Chondrocyte (in vitro differentiated cells): ENCODE measurements around the gene KDM4B. TPM values are rescaled to one million over a fixed set of nuclear protein-coding genes. Genes with fewer than 3 reads are reported as not detected.
A peak's percentile ranks its signal among the peaks of the same experiment; 100 is the strongest.
"Not testable (repeated sequence)": the region's sequence is repeated elsewhere in the genome, so short reads cannot be mapped to it uniquely, and the experiment has no call there.

Experiments used
- DNase-seq: peaks from one replicate; pipeline ENCODE4 v3.0.0; 2021; ENCODE audit warnings: mixed read lengths, low spot score
- H3K27ac Mint-ChIP-seq: one replicate; pipeline ENCODE4 v1.8.0; 2021; ENCODE audit warnings: mild to moderate bottlenecking, moderate library complexity, mixed read lengths; ENCODE audit not compliant: unreplicated experiment
- H3K27me3 Mint-ChIP-seq: 2 replicates; pipeline ENCODE4 v1.8.0; 2021; ENCODE audit warnings: low read depth, mixed read lengths
- H3K36me3 Mint-ChIP-seq: 2 replicates; pipeline ENCODE4 v1.8.0; 2021; ENCODE audit warnings: low read depth, mixed read lengths
- H3K4me1 Mint-ChIP-seq: 2 replicates; pipeline ENCODE4 v1.8.0; 2021; ENCODE audit warnings: low read depth, mild to moderate bottlenecking, mixed read lengths
- H3K4me3 Mint-ChIP-seq: one replicate; pipeline ENCODE4 v1.8.0; 2021; ENCODE audit warnings: mild to moderate bottlenecking, moderate library complexity, mixed read lengths; ENCODE audit not compliant: unreplicated experiment
- H3K9me3 Mint-ChIP-seq: 2 replicates; pipeline ENCODE4 v1.8.0; 2021; ENCODE audit warnings: low read depth, mixed read lengths
- CTCF ChIP-seq: fragments of 200-600 bp; sonication (generic); IDR thresholded peaks from 2 replicates; pipeline ENCODE4 v1.5.0; 2021; ENCODE audit warnings: antibody characterized with exemption, mild to moderate bottlenecking, moderate library complexity
- total RNA-seq: library from RNA; stranded (reverse); gene quantifications from 3 replicates; pipeline ENCODE4 v1.2.1, GENCODE V29; 2021

Gene KDM4B
- total RNA-seq, 1 donor from 2014 or later = 52.2 TPM

GRCh38 chr19:5026706-5027273 is 57.9 kb downstream of the KDM4B start:
- H3K9me3 Mint-ChIP-seq = no peaks in the 10 kb centered on the region
- peaks cover 31% of the 10 kb centered on the region for H3K4me1 Mint-ChIP-seq
- H3K36me3 Mint-ChIP-seq = no peaks in the 10 kb centered on the region
- peak overlapping the region; percentile 9 for H3K27ac Mint-ChIP-seq
- H3K27me3 Mint-ChIP-seq = no peaks in the 10 kb centered on the region
- no peak for DNase-seq
- no peak overlapping the region for H3K4me3 Mint-ChIP-seq
- TF ChIP-seq CTCF = peak; percentile 50

- Mint-ChIP-seq H3K4me3 (no peak overlapping the region), H3K27ac (no peak overlapping the region), H3K9me3 (no peaks in the 10 kb centered on the region), H3K4me1 (peaks cover 30% of the 10 kb centered on the region), H3K36me3 (no peaks in the 10 kb centered on the region), H3K27me3 (no peaks in the 10 kb centered on the region)
- no peak for DNase-seq
- no peak for TF ChIP-seq CTCF
Measured at GRCh38 chr19:5028229-5028886, 59.4 kb downstream of the KDM4B start.

- H3K4me1 Mint-ChIP-seq = peaks cover 39% of the 10 kb centered on the region
- H3K4me3 Mint-ChIP-seq, H3K9me3 Mint-ChIP-seq, H3K27ac Mint-ChIP-seq, H3K36me3 Mint-ChIP-seq, DNase-seq, H3K27me3 Mint-ChIP-seq: not testable (repeated sequence)
- peak; percentile 81 for TF ChIP-seq CTCF
Measured at GRCh38 chr19:5029596-5029995, 60.7 kb downstream of the KDM4B start.

- Mint-ChIP-seq H3K36me3 (peaks cover 8% of the 10 kb centered on the region), H3K4me3 (no peak overlapping the region), H3K27me3 (no peaks in the 10 kb centered on the region), H3K27ac (peak overlapping the region; percentile 36), H3K4me1 (peaks cover 42% of the 10 kb centered on the region), H3K9me3 (no peaks in the 10 kb centered on the region)
- no peak for DNase-seq
- no peak for TF ChIP-seq CTCF
Measured at GRCh38 chr19:5030136-5030820, 61.4 kb downstream of the KDM4B start.

- no peak for TF ChIP-seq CTCF
- DNase-seq = peak; percentile 92
- Mint-ChIP-seq H3K4me1 (peaks cover 47% of the 10 kb centered on the region), H3K27me3 (no peaks in the 10 kb centered on the region), H3K9me3 (no peaks in the 10 kb centered on the region), H3K36me3 (peaks cover 8% of the 10 kb centered on the region), H3K27ac (no peak overlapping the region), H3K4me3 (no peak overlapping the region)
Measured at GRCh38 chr19:5030822-5031221, 61.9 kb downstream of the KDM4B start.
